ENCODE measurements around the gene NPRL2. TPM values are rescaled to one million over a fixed set of nuclear protein-coding genes. Genes with fewer than 3 reads are reported as not detected.

Gene NPRL2
- total and polyA plus RNA-seq, 2 of the 13 experiments (the other 11 are each of a cell fraction or from before 2014, with no cell fraction given), result 30.6 to 51.4 TPM

- in situ Hi-C loops (cut with HindIII; ENCODE audit: extremely low pct_ligation_motif_present, low pct_unique_long_range_greater_than_20kb), result loop anchor here (10.0 kb wide), 1 partner anchor 203 kb away; no protein-coding TSS in a partner anchor
- FAIRE-seq (no peak), DNase-seq (ENCODE audit: low spot score) (no peak), ATAC-seq (no peak)
- Histone ChIP-seq H3K4me1 (ENCODE audit: insufficient read depth, low read length) (peaks cover 64% of the 10 kb centered on the region), H3K9ac (ENCODE audit: insufficient read depth, low read depth, low read length) (no peak overlapping the region), H3K9me3 (ENCODE audit: low read length) (no peaks in the 10 kb centered on the region), H3K36me3 (replicated peaks in 1 of 2; ENCODE audit: control insufficient read depth in 1 of 2, insufficient read depth in 2 of 2, low read length in 2 of 2) (no peaks in the 10 kb centered on the region), H3K27ac (ENCODE audit: extremely low read length, insufficient read depth, low read length) (no peak overlapping the region), H4K20me1 (ENCODE audit: insufficient read depth, low read length) (no peaks in the 10 kb centered on the region), H3K4me2 (ENCODE audit: low read depth, low read length) (no peak overlapping the region), H2AFZ (ENCODE audit: low read length) (no peak overlapping the region), H3K4me3 (replicated peaks in 1 of 3; ENCODE audit: insufficient read depth in 1 of 3, low read depth in 2 of 3, low read length in 3 of 3) (no peak overlapping the region; a peak in 1 of 6 replicates), H3K27me3 (ENCODE audit: control insufficient read depth in 1 of 2, insufficient read depth in 2 of 2, low read length in 2 of 2) (0 out of 5 replicates have a peak, but pooled peaks cover 0 to 1% of the 10 kb centered on the region in 2 experiments), H3K79me2 (ENCODE audit: insufficient read depth, low read length) (no peaks in the 10 kb centered on the region)
- CTCF ChIA-PET (ENCODE audit: low intra/inter-chr PET ratio, low total read pairs), result no interaction called here
- WGBS (ENCODE audit: low lambda C conversion rate), result 56% methylated on average over 8 of the region's 13 CpGs
- POLR2A ChIA-PET, result interaction anchor here (1.4 kb wide), 1 partner anchor 14 kb away, joined by 3 read pairs; the partner anchor contains the start of gene TUSC2
- no TSS peak for BruUV-seq (replicated peaks)
- intact Hi-C loops (cut with micrococcal nuclease; ENCODE audit: unreplicated experiment), result loop anchor here (10.0 kb wide), 1 partner anchor 203 kb away; no protein-coding TSS in a partner anchor
- TF ChIP-seq GLI4 (CRISPR knock-in tag; IDR thresholded peaks at IDR 0.05; ENCODE audit: borderline replicate concordance), result no peak
- no peak for TF ChIP-seq TFE3 (CRISPR knock-in tag; IDR thresholded peaks at IDR 0.05)
- TF ChIP-seq ZNF574 (CRISPR knock-in tag; IDR thresholded peaks at IDR 0.05), result no peak
- no peak for TF ChIP-seq ZNF607 (CRISPR knock-in tag; IDR thresholded peaks at IDR 0.05; ENCODE audit: borderline replicate concordance)
Observed at GRCh38 chr3:50341996-50342650, 8.5 kb downstream of the NPRL2 start.

Measured in HepG2 (cell line).